ENCODE measurements around the gene SNX1. TPM values are rescaled to one million over a fixed set of nuclear protein-coding genes. Genes with fewer than 3 reads are reported as not detected.
"Not testable (repeated sequence)": the region's sequence is repeated elsewhere in the genome, so short reads cannot be mapped to it uniquely, and the experiment has no call there.

SNX1 gene
- total RNA-seq (2014; rRNA removed; shearing (Covaris generic)) = 38.9 and 46.6 TPM in 2 replicates

GRCh38 chr15:64095795-64096667 is at the start of gene SNX1:
TSS of gene SNX1 (plus strand) at chr15:64095982. CDS start at chr15:64096014, 32 bp downstream.
- peak; percentile 95 to 96 for DNase-seq
- H3K4me1 ChIP-seq = peaks cover 6% of the 10 kb centered on the region; the same call in 1 of the 2 replicates

GRCh38 chr15:64046421-64047153 is 49.2 kb upstream of the SNX1 start, which contains the start of gene DAPK2:
TSS of gene DAPK2 (minus strand) at chr15:64046485. CDS start at chr15:64040261, 6,224 bp downstream.
- DNase-seq = peak; percentile 51 to 76
- no peaks in the 10 kb centered on the region for H3K36me3 ChIP-seq
- no peak within 1 kb of the TSS for H3K27ac ChIP-seq
- peak within 1 kb of the TSS; percentile 50 for H3K4me3 ChIP-seq
- H3K9me3 ChIP-seq (replicated peaks) = no peaks in the 10 kb centered on the region
- no peaks in the 10 kb centered on the region for H3K27me3 ChIP-seq
- H3K4me1 ChIP-seq = peaks cover 5% of the 10 kb centered on the region; the same call in 1 of the 2 replicates

More at GRCh38 chr15:64095795-64096667, at the start of gene SNX1:
- Histone ChIP-seq H3K36me3 (0 out of 2 replicates have a peak, but pooled peaks cover under 1% of the 10 kb centered on the region), H3K9me3 (replicated peaks) (no peaks in the 10 kb centered on the region), H3K4me3 (peak within 1 kb of the TSS; percentile 82), H3K27me3 (no peaks in the 10 kb centered on the region), H3K27ac (peak within 1 kb of the TSS; percentile 44)

- Histone ChIP-seq H3K36me3 (no peaks in the 10 kb centered on the region), H3K4me3 (no peak overlapping the region), H3K4me1 (peaks cover 8% of the 10 kb centered on the region; the same call in 1 of the 2 replicates), H3K27ac (no peak overlapping the region), H3K9me3 (replicated peaks) (no peaks in the 10 kb centered on the region), H3K27me3 (no peaks in the 10 kb centered on the region)
- no peak for DNase-seq
Measured at GRCh38 chr15:64048781-64049460, 46.9 kb upstream of the SNX1 start.

DNA sequence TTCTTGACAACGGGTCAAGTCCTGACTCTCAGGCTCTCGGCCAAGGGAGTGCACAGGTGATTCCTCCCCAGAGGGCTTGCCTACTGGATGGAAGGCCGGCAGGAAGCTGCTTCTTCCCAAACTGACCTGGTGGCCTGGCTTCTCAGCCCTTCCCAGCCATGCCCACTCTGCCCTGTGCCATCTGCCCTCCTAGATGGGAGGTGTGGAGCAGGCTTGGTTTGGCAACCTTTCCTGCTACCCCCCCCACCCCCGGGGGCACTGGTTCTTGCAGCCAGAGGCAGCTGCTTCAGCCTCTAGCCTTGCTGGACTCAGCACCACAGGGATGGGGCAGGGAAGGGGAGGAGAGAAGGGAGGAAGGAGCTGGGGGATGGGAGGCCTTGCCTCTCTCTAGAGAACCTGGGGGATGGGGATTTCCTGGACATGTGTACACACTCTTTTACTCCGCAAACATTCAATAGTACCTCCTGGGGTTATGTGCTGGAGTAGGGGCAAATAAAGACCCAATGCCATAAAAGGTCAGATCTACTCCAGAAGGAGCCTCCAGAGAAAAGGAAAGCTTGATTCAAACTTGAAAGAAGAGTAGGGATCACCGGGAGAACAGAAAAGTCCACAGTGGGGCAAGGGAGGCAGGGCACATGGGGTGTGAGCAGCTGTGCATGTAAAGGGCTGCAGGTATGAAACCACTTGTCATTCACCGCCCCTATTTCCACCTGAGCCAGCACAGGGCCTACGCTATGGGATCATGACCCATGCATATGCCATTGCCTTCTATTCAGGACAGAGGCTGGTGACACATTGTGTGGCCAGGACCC is 45.3 kb upstream of the SNX1 start:
- Histone ChIP-seq H3K36me3 (no peaks in the 10 kb centered on the region), H3K9me3 (replicated peaks) (no peaks in the 10 kb centered on the region), H3K27ac (no peak overlapping the region), H3K27me3 (no peaks in the 10 kb centered on the region), H3K4me1 (peaks cover 8% of the 10 kb centered on the region; the same call in 1 of the 2 replicates), H3K4me3 (no peak overlapping the region)
- no peak for DNase-seq

- no peak for DNase-seq
- Histone ChIP-seq H3K9me3 (replicated peaks) (no peaks in the 10 kb centered on the region), H3K27ac (no peak overlapping the region), H3K4me3 (no peak overlapping the region), H3K27me3 (no peaks in the 10 kb centered on the region), H3K4me1 (peaks cover 8% of the 10 kb centered on the region; the same call in 1 of the 2 replicates), H3K36me3 (no peaks in the 10 kb centered on the region)
Measured at GRCh38 chr15:64051093-64051402, 44.7 kb upstream of the SNX1 start.

GRCh38 chr15:64051407-64052259 is 44.1 kb upstream of the SNX1 start:
- Histone ChIP-seq H3K36me3 (no peaks in the 10 kb centered on the region), H3K4me3 (no peak overlapping the region), H3K9me3 (replicated peaks) (no peaks in the 10 kb centered on the region), H3K27ac (no peak overlapping the region), H3K4me1 (peaks cover 6% of the 10 kb centered on the region; the same call in 1 of the 2 replicates), H3K27me3 (no peaks in the 10 kb centered on the region)
- no peak for DNase-seq

- Histone ChIP-seq H3K36me3 (no peaks in the 10 kb centered on the region), H3K9me3 (replicated peaks) (no peaks in the 10 kb centered on the region), H3K4me1 (peaks cover 3% of the 10 kb centered on the region; the same call in 1 of the 2 replicates), H3K4me3 (no peak overlapping the region), H3K27ac (no peak overlapping the region), H3K27me3 (no peaks in the 10 kb centered on the region)
- DNase-seq = no peak
Measured at GRCh38 chr15:64052925-64053491, 42.8 kb upstream of the SNX1 start.

DNA sequence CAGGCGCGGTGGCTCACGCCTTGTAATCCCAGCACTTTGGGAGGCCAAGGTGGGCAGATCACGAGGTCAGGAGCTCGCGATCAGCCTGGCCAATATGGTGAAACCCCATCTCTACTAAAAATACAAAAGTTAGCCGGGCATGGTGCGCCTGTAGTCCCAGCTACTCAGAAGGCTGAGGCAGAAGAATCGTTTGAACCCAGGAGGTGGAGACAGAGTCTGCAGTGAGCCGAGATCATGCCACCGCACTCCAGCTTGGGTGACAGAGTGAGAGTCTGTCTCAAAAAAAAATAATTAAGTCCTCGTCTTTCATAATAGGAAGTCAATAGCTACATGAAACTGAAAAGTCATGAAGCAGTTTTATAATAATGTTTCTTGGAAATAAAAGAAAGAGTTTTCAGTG is 42.1 kb upstream of the SNX1 start:
- not testable (repeated sequence) for H3K4me1 ChIP-seq; H3K36me3 ChIP-seq; H3K27ac ChIP-seq; H3K27me3 ChIP-seq; H3K4me3 ChIP-seq; H3K9me3 ChIP-seq (replicated peaks); DNase-seq

DNA sequence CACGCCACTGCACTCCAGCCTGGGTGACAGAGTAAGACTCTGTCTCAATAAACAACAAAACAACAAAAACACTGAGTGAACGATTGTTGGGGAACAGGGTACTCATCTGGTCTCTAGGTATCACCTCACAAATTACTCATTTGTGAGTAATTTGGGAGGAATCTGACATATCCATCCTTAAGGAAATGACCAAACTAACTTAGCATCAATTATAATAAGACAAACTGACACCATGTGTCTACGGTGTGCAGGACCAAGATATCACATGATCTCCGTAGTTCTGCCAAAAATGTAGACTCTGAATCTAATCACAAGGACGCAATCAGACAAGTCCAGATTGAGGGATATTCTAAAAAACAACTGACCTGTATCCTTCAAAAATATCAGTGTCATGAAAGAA is 37.5 kb upstream of the SNX1 start:
- Histone ChIP-seq H3K4me1 (no peaks in the 10 kb centered on the region), H3K27ac (no peak overlapping the region), H3K27me3 (no peaks in the 10 kb centered on the region), H3K9me3 (replicated peaks) (no peaks in the 10 kb centered on the region), H3K36me3 (no peaks in the 10 kb centered on the region), H3K4me3 (no peak overlapping the region)
- no peak for DNase-seq

DNA sequence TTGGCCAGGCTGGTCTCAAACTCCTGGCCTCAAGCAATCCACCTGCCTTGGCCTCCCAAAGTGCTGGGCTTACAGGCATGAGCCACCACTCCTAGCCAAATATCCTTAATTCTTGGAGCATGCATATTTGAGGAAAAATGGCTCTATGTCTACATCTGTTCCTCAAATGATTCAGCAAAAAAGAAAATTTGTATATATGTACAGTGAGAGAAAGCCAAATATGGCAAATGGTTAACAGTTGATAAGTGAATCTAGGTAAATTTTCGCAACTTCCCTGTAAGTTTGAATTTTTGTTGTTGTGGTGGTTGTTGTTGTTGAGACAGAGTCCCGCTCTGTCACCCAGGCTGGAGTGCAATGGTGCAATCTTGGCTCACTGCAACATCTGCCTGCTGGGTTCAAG is 36.7 kb upstream of the SNX1 start:
- H3K27ac ChIP-seq; H3K4me1 ChIP-seq; H3K9me3 ChIP-seq (replicated peaks); H3K27me3 ChIP-seq; DNase-seq; H3K36me3 ChIP-seq; H3K4me3 ChIP-seq: not testable (repeated sequence)

DNA sequence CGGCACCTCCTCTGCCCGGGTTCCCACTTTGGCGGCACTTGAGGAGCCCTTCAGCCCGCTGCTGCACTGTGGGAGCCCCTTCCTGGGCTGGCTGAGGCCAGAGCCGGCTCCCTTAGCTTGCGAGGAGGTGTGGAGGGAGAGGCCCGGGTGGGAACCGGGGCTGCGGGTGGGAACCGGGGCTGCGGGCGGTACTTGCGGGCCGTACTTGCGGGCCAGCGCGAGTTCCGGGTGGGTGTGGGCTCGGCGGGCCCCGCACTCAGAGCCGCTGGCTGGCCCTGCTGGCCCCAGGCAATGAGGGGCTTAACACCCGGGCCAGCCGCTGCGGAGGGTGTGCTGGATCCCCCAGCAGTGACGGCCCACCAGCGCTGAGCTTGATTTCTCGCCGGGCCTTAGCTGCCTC is 35.1 kb upstream of the SNX1 start:
- Histone ChIP-seq H3K4me1 (no peaks in the 10 kb centered on the region), H3K4me3 (no peak overlapping the region), H3K9me3 (replicated peaks) (no peaks in the 10 kb centered on the region), H3K27me3 (no peaks in the 10 kb centered on the region), H3K36me3 (no peaks in the 10 kb centered on the region), H3K27ac (no peak overlapping the region)
- no peak for DNase-seq

DNA sequence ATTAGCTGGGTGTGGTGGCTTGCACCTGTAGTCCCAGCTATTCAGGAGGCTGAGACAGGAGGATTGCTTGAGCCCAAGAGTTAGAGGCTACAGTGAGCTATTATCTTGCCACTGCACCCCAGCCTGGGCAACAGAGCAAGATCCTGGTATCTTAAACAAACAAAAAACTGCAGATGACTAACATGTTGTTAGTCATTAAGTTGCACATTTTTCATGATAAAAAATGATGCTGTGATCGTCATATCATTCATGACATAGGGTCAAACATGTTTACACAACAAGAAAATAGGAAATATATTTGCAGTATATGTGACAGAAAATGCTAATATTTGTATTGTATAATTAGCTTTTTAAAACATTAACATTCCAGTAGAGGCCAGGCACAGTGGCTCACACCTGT is 29.3 kb upstream of the SNX1 start:
- no peak for DNase-seq
- no peak overlapping the region for H3K27ac ChIP-seq
- H3K9me3 ChIP-seq (replicated peaks) = no peaks in the 10 kb centered on the region
- no peak overlapping the region for H3K4me3 ChIP-seq
- H3K36me3 ChIP-seq = peaks cover 2% of the 10 kb centered on the region
- H3K4me1 ChIP-seq = 0 out of 2 replicates have a peak, but pooled peaks cover 2% of the 10 kb centered on the region
- no peaks in the 10 kb centered on the region for H3K27me3 ChIP-seq

DNA sequence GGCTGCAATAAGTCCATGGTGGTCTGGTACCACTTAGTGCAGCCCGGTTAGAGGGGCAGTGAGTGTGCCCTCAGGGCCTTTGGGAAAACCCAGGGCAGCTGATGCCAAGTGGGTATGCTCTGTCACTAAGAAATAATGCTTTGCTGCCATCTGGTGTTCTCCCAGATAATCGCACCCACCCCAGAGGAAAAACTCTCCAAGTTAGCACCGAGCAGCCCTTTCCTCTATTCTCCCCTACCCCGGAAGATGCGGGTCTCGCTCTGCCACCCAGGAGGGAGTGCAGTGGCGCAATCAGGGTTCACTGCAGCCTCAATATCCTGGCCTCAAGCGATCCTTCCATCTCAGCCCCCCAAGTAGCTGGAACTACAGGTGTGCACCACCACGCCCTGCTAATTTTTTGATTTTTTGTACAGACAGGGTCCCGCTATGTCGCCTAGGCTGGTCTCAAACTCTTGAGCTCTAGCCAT is 28.2 kb upstream of the SNX1 start:
- H3K36me3 ChIP-seq = peaks cover 7% of the 10 kb centered on the region
- peak; percentile 69 to 90 for DNase-seq

More for the DNA sequence above, 28.2 kb upstream of the SNX1 start:
- Histone ChIP-seq H3K27me3 (no peaks in the 10 kb centered on the region), H3K9me3 (replicated peaks) (no peaks in the 10 kb centered on the region), H3K27ac (no peak overlapping the region), H3K4me1 (0 out of 2 replicates have a peak, but pooled peaks cover 2% of the 10 kb centered on the region), H3K4me3 (no peak overlapping the region)
